Spleen (tissue), 7 donors: Measurements from ENCODE around the gene LACTBL1.

Source experiments
- POLR2A ChIP-seq, 3 donors: fragments of 450-650 bp; IDR thresholded peaks; one replicate each; pipeline ENCODE4 v1.5.1; 2017; ENCODE audit warnings: antibody characterized with exemption in 3 of 3, mild to moderate bottlenecking in 1 of 3
- POLR2AphosphoS5 ChIP-seq, 3 donors: sonication (generic); formaldehyde crosslinking; IDR thresholded peaks; one replicate each; pipeline ENCODE4 v1.5.1; 2017; ENCODE audit warnings: antibody characterized with exemption in 3 of 3
- TF ChIP-seq, protein P1 (sequence below), 11 experiments: fragments of 200-600 bp in 7 of 11; fragments of 450-650 bp in 4 of 11; sonication (generic) in 4 of 11; IDR thresholded peaks in 8 of 11; conservative IDR thresholded peaks in 3 of 11; 1 replicate in 7 of 11; 2 replicates in 4 of 11; pipeline versions ENCODE4 v1.4.0 to v1.8.0; 2016 to 2021; ENCODE audit warnings: antibody characterized with exemption in 11 of 11, inconsistent platforms in 4 of 11, mild to moderate bottlenecking in 1 of 11
- donor health status: DM: no; HTN: no; CAD: no; lungs with moderate emphysema.
- donor health status: DM: no; HTN: no; CAD: no.
- donor health status: DM: no; HTN: no; CAD: no.

DNA sequence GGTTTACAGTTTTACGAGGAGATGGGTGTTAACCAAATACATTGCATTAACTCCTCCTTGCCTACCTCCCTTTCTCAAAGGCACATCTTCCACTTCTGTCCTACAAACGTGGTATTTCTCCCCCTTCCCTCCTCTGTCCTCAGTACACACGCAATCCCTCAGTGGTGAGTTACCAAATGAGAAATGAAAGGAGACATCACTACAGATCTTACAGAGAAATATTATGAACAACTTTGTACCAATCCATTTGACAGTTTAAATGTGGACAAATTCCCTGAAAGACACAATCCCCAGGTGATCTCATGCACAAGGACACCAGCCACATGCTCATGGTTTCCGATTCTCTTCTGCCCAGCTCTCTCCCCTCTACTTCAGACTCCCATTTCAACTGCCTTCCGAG is 6.4 kb downstream of the LACTBL1 start:
- TF ChIP-seq, protein P1, sequence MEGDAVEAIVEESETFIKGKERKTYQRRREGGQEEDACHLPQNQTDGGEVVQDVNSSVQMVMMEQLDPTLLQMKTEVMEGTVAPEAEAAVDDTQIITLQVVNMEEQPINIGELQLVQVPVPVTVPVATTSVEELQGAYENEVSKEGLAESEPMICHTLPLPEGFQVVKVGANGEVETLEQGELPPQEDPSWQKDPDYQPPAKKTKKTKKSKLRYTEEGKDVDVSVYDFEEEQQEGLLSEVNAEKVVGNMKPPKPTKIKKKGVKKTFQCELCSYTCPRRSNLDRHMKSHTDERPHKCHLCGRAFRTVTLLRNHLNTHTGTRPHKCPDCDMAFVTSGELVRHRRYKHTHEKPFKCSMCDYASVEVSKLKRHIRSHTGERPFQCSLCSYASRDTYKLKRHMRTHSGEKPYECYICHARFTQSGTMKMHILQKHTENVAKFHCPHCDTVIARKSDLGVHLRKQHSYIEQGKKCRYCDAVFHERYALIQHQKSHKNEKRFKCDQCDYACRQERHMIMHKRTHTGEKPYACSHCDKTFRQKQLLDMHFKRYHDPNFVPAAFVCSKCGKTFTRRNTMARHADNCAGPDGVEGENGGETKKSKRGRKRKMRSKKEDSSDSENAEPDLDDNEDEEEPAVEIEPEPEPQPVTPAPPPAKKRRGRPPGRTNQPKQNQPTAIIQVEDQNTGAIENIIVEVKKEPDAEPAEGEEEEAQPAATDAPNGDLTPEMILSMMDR (IDR thresholded peaks at IDR 0.05 in 8 of 11, conservative IDR thresholded peaks at IDR 0.05 in 3 of 11), result no peak
- no peak for TF ChIP-seq POLR2AphosphoS5 (IDR thresholded peaks at IDR 0.05)
- no peak for TF ChIP-seq POLR2A (IDR thresholded peaks at IDR 0.05)
